ENCODE measurements around the gene OGFR.

DNA sequence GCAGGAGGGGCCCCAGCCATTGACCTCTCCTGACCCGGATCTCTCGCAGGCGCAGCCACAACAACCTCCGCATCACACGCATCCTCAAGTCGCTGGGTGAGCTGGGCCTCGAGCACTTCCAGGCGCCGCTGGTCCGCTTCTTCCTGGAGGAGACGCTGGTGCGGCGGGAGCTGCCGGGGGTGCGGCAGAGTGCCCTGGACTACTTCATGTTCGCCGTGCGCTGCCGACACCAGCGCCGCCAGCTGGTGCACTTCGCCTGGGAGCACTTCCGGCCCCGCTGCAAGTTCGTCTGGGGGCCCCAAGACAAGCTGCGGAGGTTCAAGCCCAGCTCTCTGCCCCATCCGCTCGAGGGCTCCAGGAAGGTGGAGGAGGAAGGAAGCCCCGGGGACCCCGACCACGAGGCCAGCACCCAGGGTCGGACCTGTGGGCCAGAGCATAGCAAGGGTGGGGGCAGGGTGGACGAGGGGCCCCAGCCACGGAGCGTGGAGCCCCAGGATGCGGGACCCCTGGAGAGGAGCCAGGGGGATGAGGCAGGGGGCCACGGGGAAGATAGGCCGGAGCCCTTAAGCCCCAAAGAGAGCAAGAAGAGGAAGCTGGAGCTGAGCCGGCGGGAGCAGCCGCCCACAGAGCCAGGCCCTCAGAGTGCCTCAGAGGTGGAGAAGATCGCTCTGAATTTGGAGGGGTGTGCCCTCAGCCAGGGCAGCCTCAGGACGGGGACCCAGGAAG lies 7.7 kb downstream of the OGFR start:
- TF ChIP-seq, protein P1, sequence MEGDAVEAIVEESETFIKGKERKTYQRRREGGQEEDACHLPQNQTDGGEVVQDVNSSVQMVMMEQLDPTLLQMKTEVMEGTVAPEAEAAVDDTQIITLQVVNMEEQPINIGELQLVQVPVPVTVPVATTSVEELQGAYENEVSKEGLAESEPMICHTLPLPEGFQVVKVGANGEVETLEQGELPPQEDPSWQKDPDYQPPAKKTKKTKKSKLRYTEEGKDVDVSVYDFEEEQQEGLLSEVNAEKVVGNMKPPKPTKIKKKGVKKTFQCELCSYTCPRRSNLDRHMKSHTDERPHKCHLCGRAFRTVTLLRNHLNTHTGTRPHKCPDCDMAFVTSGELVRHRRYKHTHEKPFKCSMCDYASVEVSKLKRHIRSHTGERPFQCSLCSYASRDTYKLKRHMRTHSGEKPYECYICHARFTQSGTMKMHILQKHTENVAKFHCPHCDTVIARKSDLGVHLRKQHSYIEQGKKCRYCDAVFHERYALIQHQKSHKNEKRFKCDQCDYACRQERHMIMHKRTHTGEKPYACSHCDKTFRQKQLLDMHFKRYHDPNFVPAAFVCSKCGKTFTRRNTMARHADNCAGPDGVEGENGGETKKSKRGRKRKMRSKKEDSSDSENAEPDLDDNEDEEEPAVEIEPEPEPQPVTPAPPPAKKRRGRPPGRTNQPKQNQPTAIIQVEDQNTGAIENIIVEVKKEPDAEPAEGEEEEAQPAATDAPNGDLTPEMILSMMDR (IDR thresholded peaks at IDR 0.05), result no peak
- TF ChIP-seq EZH2phosphoT487 (IDR thresholded peaks at IDR 0.05) (no peak), EZH2 (IDR thresholded peaks at IDR 0.05) (no peak)

Measured in neural progenitor cell (in vitro differentiated cells).